HG03135 (cell line): ENCODE results near the gene TMEM121.

Experiments used
- ATAC-seq: cut with Tn5 transposase; IDR thresholded peaks from one replicate; pipeline ENCODE4 v1.9.1; 2021; ENCODE audit warnings: mild to moderate bottlenecking, moderate library complexity; ENCODE audit not compliant: unreplicated experiment

TMEM121 gene

DNA sequence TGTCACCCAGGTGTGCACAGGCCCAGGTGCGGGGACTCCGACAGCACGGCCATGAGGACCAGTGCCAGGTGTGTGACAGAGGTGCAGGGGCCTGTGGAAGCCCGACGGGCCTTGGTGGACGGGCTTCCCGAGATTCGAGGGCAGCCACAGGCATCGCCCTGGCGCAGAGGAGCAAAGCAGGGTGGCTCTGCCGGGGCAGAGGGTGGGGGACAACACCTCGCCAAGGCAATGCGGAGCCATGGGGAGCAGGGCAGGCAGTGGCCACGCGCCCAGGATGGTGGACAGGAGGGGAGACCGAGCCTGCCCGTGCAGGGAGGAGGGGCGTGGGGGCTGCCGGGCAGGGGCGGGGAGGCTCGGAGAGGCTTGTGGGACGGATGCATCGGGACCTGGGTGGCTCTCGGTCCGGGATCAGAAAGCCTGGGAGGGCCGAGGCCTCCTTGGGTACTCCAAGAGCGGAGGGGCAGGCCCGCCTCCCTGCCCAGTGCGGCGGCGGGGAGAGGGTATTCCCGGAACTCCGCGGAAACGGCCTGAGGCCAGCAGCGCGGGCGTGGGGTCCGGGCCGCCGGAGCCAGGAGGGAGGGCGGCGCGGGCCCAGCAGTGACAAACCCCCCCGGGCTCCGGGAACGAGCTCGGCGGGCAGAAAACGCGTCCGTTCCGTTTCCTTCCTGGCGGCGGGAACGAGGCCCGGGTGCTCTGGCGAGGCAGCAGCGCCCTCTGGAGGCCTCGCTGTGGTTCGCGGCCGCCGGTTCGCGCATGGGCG lies 1.6 kb downstream of the TMEM121 start:
- no peak for ATAC-seq

DNA sequence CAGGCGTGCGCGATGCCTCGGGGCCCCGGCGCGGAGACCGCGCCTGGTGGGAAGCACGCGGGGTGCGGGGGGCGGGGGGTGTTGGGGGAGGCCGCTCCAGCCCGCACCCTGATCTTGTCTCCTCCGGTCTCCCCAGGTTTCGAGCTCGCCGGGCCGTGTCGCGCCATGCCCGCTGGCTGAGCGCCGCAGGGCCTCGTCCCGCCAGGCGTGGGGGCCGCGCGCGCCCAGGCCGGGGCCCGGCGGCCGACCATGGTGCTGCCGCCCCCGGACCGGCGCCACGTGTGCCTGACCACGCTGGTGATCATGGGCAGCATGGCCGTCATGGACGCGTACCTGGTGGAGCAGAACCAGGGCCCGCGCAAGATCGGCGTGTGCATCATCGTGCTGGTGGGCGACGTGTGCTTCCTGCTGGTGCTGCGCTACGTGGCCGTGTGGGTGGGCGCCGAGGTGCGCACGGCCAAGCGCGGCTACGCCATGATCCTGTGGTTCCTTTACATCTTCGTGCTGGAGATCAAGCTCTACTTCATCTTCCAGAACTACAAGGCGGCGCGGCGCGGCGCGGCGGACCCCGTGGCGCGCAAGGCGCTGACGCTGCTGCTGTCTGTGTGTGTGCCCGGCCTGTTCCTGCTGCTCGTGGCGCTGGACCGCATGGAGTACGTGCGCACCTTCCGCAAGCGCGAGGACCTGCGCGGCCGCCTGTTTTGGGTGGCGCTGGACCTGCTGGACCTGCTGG lies 2.4 kb downstream of the TMEM121 start:
- ATAC-seq = no peak

DNA sequence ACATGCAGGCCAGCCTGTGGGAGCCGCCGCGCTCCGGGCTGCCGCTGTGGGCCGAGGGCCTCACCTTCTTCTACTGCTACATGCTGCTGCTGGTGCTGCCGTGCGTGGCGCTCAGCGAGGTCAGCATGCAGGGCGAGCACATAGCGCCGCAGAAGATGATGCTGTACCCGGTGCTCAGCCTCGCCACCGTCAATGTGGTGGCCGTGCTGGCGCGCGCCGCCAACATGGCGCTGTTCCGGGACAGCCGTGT lies 2.9 kb downstream of the TMEM121 start:
- no peak for ATAC-seq

DNA sequence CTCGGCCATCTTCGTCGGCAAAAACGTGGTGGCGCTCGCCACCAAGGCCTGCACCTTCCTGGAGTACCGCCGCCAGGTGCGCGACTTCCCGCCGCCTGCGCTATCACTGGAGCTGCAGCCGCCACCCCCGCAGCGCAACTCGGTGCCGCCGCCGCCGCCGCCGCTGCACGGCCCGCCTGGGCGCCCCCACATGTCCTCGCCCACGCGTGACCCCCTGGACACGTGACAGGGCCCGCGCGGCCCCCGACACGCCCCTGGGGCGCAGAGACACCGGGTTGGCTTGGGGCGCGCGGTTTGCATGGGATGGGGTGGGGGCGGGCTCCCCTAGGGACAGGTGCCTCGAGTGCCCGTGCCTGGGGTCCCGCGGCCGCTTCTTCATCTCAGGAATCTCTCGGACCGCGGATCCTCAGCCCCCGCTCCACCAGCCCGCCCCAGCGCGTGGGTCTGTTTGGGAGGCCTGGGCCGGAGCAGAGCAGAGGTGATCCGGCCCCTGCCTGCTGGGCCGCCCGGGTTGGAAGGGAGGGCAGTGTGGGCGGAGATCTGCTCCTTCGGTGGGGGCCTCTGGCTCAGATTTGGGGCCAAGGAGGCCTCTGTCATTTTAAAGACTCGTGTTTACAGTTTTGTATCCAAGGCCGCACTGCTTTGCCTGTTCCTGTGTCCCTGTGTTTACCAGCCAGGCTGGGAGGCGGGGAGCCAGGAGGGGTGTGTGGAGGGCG lies 3.3 kb downstream of the TMEM121 start:
- no peak for ATAC-seq

DNA sequence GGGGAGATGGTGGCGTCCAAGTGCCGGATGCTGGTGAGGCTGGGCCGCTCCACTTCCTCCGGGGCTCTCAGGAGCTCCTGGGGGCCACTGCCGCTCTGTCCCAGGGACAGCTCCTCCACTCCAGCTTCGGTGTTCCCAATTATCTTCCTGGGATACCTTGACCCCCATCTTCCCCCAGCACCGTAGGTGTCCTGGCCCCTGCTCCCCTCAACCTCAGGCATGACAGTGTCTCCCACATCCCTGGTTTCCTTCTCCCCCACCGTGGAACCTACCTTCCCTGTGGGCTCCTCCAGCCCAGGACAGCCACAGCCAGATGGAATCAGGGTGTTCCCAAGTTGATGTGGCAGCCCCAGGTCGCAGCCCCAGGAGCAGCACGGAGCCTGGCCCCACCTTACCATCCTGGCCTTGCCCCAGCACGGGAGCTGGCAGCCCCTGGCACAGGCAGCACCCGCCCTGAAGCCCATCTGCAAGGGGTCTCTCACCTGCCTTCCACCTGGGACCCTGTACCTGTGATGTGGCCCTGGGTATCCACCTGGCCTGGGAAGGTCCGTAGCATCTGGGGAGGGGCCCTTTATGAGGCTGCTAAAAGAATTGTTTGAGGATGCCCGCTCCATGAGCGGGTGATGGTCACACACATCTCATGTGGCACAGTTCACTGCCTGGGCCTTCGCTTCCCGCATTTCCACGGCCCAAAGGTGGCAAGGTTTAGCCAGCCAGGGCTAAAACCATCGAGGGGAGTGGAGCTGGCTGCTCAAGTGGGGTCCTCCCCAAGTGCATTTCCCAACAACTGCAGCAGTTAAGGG lies 4.1 kb downstream of the TMEM121 start:
- no peak for ATAC-seq

DNA sequence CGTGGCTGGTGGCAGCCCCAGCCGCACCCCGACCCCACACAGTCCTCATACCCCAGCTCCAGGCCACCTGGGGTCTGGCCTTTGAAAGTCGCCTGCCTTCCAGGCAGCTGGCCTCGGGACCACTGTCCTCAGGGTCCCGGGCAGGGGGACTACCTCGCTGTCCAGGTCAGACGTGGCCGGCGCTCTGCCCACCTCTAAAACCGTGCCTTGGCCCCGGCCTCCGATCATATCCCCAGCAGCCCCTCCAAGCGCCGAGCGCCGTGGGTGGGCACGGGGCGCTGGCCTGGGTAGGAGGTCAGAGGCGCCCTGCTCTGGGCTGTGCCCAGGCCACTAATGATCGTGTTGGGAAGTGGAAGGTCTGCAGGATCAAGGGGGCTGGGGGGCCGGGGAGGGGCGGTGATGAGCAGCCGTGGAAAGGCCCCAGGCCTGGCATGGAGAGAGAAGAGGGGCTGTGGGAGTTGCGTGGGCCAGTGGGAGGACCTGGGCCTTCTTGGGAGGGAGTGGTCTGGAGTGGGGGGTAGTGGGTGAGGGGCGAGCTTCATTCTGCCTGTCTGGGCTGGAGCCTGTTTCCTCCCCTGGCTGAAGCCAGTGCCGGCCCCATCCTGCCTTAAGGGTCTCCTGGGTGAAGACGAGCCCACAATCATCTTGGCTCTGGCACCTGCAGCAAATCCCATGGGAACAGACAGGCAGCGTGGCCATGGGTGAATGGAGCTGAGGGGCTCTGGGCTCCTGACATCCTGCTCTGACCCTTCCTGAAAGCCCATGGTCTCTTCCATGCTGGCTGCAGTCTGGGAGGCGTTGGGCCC lies 4.9 kb downstream of the TMEM121 start:
- ATAC-seq = no peak

DNA sequence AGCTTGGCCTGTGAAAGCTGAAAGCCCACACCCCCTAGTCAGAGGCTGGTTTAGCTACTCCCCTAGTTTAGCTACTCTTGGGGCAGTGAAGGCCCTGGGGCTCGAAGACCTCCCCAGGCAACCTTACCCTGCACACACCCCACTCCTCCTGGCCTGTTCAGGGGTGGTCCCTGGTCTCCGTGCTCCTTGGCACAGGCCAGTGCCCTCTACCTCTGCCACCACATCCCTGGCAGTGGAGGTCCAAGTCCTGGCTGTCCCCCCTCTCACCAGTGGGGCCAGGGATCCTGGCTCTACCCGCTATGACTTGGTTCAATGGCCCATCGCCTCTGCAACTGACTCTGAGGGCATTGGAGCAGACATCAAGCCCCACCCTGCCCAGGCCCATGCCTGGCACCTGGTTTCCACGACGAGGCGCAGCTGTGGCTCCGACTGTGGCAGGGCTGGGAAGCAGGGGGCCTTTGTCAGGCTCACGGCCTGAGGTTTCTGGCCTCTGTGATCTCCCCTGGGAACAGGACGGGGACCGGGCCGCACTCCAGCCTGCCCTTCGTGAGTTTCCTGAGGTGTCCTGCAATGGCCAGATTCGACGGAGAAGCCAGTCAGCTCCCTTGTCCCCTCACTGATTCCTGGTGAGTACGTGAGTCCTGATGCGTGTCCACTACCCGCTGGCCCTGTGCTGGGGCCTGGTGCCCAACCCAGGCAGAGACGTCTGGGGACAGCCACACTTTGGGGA lies 5.7 kb downstream of the TMEM121 start:
- no peak for ATAC-seq

DNA sequence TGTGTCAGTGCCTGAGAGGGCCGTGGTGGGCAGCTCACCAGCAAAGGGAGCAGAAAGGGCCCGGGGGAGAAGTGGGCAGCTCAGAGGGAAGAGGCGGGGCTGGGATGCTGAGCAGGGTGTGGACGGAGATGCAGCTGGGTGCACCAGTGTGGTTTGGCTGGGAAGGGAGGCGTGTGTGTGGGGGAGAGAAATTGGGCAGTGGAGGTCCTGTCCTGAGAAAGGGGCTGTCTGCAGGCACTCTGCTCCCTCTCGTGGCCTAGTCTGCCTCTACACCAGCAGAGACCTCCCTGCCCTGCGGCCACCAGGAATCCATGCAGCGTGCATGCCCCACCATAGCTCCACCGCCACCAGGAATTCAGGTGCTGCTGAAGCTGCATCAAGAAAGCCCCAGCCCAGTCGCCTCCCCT lies 6.4 kb downstream of the TMEM121 start:
- ATAC-seq = no peak

DNA sequence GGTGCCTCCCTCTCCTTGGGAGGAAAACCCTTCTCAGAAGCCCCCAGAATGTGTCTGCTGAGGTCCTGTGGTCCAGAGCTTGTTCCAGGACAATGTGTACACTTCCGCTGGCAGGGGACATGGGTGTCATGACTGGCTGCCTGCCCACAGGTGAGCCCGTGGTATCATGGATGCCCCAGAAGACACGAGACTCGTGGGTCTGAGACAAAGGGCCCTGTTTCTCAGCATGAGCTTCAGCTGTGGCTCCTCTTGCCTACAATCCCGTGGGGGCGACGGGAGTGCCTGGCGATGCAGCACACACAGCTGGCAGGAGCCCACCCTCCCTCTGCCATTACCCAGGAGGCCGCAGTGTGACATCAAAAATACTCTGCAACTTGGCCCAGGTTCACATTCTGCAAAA lies 7.0 kb downstream of the TMEM121 start:
- ATAC-seq = no peak

DNA sequence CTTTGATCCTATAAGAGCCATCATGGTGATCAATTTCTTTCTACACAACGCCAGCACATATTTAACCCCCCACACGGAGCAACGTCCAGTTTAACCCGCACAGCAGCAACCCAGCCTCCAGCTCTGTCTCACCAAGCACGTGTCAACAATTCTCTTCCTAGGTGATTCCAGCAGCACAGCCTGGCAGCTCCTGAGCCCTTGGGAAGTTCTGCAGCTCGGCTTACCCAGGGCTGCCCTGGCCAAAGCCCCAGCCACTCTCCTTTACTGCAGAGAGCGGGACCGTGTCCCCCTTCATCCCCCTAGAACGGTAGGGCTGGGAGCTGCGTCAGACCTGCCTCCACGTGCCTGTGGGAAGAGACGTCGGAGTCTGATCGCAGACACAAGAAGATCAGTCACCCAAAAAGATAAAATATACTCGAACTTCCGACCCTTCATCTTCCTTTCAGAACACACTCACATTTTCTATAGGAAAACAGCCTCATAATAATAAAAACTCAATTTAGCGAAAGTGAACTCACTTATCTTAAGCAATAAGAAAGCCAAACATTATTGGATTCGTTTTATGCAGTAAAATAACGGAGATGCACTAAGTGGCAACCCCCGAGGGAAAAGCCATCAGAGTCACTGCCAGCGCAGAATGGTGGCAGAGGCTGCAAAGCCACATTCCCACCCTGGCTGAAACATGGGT lies 7.6 kb downstream of the TMEM121 start:
- ATAC-seq = no peak

DNA sequence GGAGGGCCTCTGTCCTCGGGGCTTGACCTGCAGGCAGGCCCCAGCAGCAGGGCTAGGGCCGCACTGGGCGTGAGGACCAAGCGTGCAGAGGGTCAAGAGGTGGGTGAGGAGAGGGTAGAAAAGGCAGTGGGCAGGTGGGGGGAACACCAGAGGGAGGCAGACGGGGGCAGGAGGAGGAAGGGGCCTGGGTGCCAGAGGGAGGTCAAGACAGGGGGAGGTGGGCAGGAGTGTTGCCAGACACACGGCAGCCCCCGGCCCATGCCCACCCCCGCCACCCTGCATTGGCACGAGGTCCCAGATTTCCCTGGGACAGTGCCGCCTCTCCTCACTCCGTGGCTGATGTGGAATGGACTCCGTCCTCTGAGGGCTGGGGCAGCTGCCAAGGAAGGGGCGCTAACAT lies 8.2 kb downstream of the TMEM121 start:
- ATAC-seq = no peak

DNA sequence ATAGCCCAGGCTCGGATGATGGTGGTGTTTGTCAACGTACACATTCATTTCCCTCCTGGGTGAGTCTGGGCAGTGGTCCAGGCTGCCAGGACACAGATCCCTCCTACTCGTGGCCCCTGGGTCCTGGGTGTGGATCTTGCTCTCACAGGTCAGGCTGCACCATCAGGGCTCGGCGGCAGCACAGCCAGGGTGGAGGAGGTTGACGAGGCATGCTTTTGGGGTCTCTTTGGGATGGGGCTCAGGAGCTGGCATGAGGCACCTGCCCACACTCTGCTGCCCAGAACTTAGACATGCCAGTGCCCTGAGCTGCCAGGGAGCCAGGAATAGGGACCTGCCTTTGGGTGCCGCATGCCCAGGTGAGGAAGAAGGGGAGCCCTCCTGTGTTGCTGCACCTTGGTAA lies 9.7 kb downstream of the TMEM121 start:
- ATAC-seq = no peak

DNA sequence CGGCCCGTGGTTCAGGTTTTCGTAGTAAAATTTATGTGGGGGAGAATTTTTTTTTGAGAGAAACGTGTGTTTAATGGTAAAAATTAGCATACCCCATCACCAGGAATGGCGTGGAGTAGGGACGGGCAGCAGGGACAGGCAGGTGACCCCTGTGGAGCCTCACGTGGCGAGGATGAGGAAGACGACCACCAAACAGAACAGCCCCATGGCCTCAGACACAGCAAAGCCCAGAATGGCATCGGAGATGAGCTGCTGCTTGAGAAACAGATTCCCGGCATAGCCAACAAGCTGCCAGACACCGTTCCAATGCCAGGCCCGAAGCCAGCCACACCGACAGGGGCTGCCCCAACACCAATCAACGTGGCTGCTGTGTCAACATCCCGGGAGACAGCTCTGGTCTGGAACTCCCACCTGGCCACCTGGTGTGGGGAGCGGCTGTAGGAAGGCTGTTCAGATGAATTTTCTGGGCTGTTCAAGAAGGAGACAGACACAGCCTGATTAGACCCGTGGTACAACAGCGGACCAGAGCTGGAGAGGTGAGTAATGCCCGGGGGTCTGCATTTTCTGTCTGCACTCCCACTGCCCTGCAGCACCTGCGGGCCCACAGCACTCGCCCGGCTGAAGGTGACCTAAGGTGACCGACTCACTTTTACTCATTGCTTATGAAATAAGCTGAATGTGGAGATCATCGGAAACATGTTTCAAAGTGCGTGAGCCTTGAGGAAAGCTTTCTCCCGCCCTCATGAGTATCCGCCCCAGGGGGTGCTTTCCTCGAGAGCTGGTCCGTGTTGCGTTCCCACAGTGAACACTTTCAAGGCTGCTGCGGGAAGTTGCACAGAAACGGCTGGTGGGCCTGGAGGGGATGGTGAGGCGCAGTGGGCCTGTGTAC lies 10.6 kb downstream of the TMEM121 start:
- no peak for ATAC-seq

DNA sequence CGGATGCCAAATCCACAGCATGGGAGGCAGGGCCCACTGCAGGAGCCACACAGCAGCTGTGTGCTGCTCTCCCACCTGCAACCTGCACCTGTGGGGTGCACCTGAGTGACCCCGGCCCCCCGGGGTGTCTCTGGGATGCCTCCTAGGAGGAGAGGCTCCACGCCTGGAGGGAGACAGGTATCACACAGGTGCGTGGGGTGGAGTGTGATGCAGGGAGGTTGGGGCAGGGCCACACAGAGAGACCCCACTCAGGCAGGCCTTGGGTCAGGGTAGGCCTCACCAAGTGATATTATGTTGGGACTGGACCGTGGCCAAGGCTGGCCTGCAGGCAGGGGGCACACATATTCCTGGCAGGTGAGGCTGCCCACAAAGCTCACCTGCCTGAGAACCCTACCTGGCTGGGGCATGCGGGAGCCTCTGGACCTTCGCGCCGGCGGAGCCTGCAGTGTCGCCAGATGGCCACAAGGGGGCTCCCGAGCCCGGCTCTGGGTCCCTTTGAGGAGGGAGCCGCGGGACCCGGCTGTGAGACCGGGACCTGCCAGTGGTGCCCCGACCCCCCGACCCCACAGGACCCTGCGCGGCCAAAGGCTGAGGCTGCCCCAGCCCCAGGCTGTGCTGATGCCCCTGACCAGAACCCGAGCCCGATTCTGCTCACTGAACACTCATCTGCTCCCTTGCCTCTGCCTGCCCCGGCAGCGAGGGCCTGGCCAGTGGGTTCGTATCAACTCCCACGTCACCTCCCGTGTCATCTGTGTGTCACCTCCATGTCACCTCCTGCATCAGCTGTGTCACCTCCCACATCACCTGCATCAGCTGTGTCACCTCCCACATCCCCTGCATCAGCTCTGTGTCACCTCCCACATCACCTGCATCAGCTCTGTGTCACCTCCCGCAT lies 11.4 kb downstream of the TMEM121 start:
- ATAC-seq = no peak

DNA sequence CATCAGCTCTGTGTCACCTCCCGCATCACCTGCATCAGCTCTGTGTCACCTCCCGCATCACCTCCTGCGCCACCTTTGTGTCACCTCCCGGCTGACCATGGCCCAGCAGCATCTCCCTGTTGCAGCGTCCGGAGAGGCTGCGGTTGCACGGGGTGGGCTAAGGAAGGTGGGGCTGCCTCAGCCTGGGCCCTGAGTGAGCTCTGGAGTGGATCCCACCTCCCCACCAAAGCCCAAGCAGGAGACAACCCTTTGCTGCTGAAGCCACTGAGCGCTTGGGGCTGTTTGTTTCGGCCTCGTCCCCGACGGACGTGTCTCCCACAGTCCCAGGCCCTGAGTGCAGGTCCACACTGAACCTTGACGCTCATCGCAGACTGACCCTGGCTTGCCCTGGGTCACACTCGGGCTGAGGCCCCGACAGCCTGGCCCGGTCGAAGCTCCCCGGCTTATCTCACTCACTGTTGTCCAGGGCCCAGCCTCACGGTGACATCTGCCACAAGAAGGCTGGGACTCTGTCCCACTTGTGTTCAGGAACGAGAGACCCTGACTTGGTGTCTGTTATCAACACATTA lies 12.2 kb downstream of the TMEM121 start:
- ATAC-seq = no peak

DNA sequence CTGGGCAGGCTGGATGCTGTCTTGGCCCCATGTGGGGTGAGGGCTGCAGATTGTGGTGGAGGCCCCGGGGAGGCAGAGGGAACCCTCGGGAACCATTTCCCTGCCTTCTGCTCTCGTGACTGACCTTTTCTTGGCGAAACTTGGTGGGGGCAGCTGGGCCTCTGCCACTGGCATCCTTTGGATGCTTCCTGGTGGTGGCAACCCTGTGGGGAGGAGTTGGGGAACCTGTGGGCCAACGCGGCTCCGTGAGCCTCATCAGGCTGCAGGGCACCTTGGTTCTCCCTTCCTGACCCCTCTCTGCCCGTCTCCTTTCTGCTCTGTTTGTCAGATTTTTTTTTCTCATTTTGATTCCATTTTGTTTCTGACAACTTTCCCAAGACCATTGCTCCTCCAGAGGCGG lies 14.4 kb downstream of the TMEM121 start:
- no peak for ATAC-seq
